Measurements from ENCODE around the gene RBM26.

GRCh38 chr13:79312340-79312855, 93.7 kb downstream of the RBM26 start:
- TF ChIP-seq CTCF (IDR thresholded peaks at IDR 0.05), result no peak
- TF ChIP-seq POLR2A (IDR thresholded peaks at IDR 0.05), result no peak

Data from Peyer's patch (tissue), 4 donors.